HepG2 (cell line): ENCODE data around the gene BORCS5. TPM values are rescaled to one million over a fixed set of nuclear protein-coding genes. Genes with fewer than 3 reads are reported as not detected.
A peak's percentile ranks its signal among the peaks of the same experiment; 100 is the strongest.

Source experiments
- HNF1A ChIP-seq, 2 experiments: sonication (generic) in 1 of 2; formaldehyde crosslinking in 1 of 2; IDR thresholded peaks; 2 replicates each; pipeline versions ENCODE4 v1.4.0 to v1.6.1; 2016 to 2020; ENCODE audit warnings: borderline replicate concordance in 1 of 2, low read depth in 1 of 2, mild to moderate bottlenecking in 1 of 2, missing genetic modification reagents in 1 of 2
- HNF4G ChIP-seq, 2 experiments: sonication (generic) in 1 of 2; formaldehyde crosslinking in 1 of 2; IDR thresholded peaks; 2 replicates each; pipeline versions ENCODE4 v1.4.0 to v1.6.1; 2011 to 2020; ENCODE audit warnings: borderline replicate concordance in 2 of 2, low read depth in 2 of 2, mild to moderate bottlenecking in 2 of 2, low read length in 1 of 2, missing genetic modification reagents in 1 of 2, moderate library complexity in 1 of 2
- NBN ChIP-seq: fragments of 450-650 bp; conservative IDR thresholded peaks from 2 replicates; pipeline ENCODE4 v1.6.1; 2017
- NR1H2 ChIP-seq: sonication (generic); formaldehyde crosslinking; IDR thresholded peaks from 2 replicates; pipeline ENCODE4 v1.8.1; 2022; ENCODE audit warnings: low read depth, missing genetic modification reagents, borderline replicate concordance
- POLR2G ChIP-seq: fragments of 200-400 bp; formaldehyde crosslinking; IDR thresholded peaks from 2 replicates; pipeline ENCODE4 v1.6.1; 2018; ENCODE audit warnings: mild to moderate bottlenecking, low read depth, low read length, moderate library complexity
- RBM22 ChIP-seq: fragments of 200-400 bp; formaldehyde crosslinking; optimal IDR thresholded peaks from 2 replicates; pipeline ENCODE3; 2017; ENCODE audit warnings: mild to moderate bottlenecking, low read length, moderate library complexity
- ZFX ChIP-seq: sonication (generic); formaldehyde crosslinking; IDR thresholded peaks from 2 replicates; pipeline ENCODE4 v1.4.0; 2020; ENCODE audit warnings: mild to moderate bottlenecking, low read depth, missing genetic modification reagents, moderate library complexity
- ZNF207 ChIP-seq: fragments of 450-650 bp; IDR thresholded peaks from 2 replicates; pipeline ENCODE4 v1.6.1; 2016; ENCODE audit warnings: antibody characterized with exemption, borderline replicate concordance
- polyA plus RNA-seq, 8 experiments: library from polyadenylated mRNA; depleted of rRNA in 3 of 8; stranded (reverse) in 7 of 8; unstranded in 1 of 8; fragments of >200 nt; fragmentation: Illumina TruSeq in 4 of 8; extraction: Trizol in 4 of 8; gene quantifications; 2 replicates each; pipeline versions ENCODE4 v1.2.1 to v1.2.3, GENCODE V29; 2011 to 2016; ENCODE audit warnings: low read depth in 4 of 8, missing spikeins in 1 of 8, mixed read lengths in 1 of 8; ENCODE audit not compliant: insufficient read depth in 1 of 8
- total RNA-seq, 5 experiments: library from RNA; depleted of rRNA; stranded (reverse); fragments of >200 nt; fragmentation: Illumina TruSeq; extraction: Trizol; gene quantifications; 2 replicates each; pipeline ENCODE4 v1.2.3, GENCODE V29; 2016; ENCODE audit warnings: low read depth in 1 of 5

The BORCS5 gene
- total and polyA plus RNA-seq, 2 of the 13 experiments (the other 11 are each of a cell fraction or from before 2014, with no cell fraction given): 3.9 to 4.7 TPM

- TF ChIP-seq HNF1A (IDR thresholded peaks at IDR 0.05; ENCODE audit: low read depth): no peak
- no peak for TF ChIP-seq HNF1A (CRISPR knock-in tag; IDR thresholded peaks at IDR 0.05; ENCODE audit: borderline replicate concordance)
- peak; percentile 6 for TF ChIP-seq RBM22
- TF ChIP-seq HNF4G (IDR thresholded peaks at IDR 0.05; ENCODE audit: borderline replicate concordance, low read depth, low read length): no peak
- TF ChIP-seq HNF4G (CRISPR knock-in tag; IDR thresholded peaks at IDR 0.05; ENCODE audit: borderline replicate concordance, low read depth): no peak
- 0 out of 2 replicates have a peak, but pooled peaks have one; percentile 15 for TF ChIP-seq POLR2G
- TF ChIP-seq NR1H2 (CRISPR knock-in tag): no peak
- TF ChIP-seq NBN: no peak
- TF ChIP-seq ZFX (CRISPR knock-in tag): no peak
- TF ChIP-seq ZNF207: no peak
Observed at GRCh38 chr12:12474931-12475795, 118.3 kb downstream of the BORCS5 start (continued).
